NCI-H2107 (cell line): Measurements from ENCODE around the gene P2RY2.

Experiments
- DNase-seq: peaks from one replicate; lab custom pipeline; 2025; lab: John Stamatoyannopoulos, UW

P2RY2 gene

DNA sequence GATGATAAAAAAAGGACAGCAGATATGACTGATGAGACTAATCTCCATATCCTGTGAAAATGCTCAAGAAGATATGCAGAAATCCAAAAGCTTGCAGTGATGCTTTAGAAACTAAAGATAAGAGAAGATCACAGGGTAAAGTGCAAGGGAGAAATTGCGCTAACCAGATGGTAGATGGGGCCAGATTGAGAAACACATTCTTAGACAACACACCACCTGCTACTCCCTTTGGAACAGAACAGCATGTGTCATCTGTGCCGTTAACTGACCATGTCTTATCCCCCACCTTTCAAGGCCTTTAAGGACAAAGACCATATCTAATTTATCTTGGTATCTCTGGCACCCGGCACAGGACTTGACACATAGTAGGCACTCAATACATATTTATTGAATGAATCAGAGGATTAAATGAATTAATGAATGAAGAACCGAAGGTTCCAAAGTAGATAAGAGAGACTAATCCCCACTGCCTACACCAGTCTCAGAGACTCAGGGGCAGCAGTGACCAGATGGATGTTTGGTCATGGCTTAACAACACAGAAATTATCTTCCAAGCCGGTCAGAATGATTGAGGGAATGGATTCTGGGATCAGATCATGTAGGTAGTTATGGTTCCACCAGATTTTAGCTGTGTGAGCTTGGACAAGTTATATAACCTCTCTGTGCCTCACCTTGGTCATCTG lies 12.3 kb upstream of the P2RY2 start:
- no peak for DNase-seq

DNA sequence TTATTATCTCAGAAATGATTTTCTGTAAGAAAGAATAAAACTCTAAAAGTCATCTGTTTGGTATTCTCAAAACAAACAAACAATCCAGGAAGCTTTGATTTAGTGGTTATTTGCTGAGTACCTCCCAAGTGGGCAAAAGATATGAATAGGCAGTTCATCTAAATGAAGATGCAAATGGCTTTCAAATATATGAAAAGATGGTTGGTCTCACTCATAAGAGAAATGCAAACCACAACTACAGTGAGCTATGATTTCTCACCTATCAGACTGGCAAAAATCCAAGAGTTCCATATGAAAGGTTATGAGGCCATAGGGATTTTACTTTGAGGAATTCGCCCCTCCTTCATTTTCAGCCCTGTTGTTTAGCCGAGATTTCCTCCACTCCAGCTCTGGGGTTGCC lies 11.3 kb upstream of the P2RY2 start:
- DNase-seq, result no peak

DNA sequence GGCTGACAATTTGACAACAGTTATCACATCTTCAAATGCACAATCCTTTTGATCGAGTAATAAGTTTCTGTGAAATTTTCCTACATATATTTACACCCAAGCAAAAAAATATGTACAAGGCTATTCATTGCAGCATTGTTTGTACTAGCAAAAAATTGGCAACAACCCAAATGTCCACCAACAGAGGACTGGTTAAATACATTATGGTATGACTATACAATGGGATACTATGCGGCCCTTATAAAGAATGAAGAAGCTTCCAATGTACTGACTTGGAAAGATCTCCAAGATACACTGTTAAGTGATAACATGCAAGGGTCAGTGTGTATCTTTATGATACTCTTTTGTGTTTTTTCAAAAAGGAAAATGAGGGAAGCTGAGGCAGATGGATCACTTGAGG lies 8.2 kb upstream of the P2RY2 start:
- no peak for DNase-seq

DNA sequence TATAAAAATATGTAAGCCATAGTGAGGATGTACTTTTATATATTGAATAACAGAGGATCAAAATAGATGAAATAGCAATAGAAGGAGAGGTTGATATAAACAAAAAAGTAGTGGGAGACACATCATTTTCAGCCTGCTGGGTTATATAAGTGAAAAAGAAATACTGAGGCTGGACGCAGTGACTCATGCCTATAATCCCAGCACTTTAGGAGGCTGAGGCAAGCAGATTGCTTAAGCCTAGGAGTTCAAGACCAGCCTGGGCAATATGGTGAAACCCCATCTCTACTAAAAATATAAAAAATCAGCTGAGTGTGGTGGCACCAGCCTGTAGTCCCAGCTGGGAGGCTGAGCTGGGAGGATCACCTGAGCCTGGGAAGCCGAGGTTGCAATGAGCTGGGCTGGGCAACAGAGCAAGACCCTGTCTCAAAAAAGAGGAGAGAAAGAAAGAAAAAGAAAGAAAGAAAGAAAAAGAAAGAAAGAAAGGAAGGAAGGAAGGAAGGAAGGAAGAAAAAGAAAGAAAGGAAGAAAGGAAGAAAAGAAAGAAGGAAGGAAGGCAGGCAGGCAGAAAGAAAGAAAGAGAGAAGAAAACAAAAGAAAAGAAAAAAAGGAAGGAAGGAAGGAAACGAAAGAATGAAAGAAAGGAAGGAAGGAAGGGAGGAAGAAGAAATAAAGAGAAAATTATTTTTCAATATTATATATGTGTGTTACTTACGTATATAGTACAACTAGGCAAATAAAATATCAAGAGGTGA lies 7.0 kb upstream of the P2RY2 start:
- no peak for DNase-seq

- no peak for DNase-seq
Measured at GRCh38 chr11:73213196-73214143, 4.6 kb upstream of the P2RY2 start.

DNA sequence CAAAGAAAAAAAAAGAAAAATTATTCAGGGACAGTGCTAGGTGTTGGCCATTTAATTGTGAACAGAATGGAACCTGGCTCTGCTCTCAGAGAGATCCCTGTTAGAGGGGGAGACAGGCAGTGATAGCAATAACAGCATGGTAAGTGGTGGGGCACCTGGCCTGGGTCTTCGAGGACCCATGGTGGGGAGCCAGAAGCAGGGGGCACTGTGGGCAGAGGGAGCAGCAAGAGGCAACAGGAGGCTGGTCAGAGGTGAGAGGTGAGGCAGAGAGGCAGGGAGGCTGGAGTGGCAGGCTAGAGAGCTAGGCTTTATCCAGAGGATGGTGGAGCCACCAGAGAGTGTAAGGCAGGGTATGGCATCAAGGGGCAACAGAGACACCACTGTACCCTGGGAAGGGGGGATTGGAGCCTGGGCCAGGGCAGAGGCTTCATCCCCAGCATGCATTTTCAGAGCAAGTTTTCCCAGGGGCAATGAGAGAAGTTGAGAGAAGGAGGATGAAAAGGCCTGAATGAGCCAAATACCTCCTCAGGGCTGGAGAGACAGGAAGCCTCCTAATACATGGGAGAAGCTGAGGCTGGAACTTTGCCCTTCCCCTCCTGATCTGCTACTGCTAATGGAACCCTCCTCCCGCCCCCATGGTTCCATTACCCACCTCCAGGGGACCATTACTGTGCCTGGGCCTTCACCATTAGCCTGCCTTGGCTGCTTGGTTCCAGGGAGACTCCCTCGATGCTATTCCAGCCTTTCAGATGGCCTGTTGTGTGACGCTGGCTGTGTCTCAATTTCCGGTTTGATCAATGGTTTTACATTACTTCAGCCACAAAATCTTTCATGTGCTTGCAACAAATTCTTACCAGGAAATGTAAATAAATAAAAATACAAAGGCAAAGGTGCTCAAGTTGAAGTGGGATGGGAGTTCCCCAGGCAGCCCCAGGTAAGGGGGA lies 2.6 kb upstream of the P2RY2 start:
- no peak for DNase-seq

DNA sequence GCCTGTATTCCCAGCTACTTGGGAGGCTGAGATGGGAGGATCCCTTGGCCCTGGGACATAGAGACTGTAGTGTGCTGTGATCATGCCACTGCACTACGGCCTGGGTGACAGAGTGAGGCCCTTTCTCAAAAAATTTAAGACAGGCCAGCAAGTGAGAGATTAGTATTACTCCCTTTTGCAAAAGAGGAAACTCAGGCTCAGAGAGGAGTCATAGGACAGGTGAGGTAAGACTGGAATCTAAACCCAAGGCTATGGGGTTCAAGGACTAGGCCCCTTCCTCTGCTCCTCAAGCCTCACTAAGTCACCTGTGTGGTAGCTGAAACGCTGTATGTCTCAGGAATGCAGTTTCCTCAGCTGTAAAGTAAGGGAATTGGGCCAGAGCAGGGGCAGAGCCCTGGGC lies 1.6 kb upstream of the P2RY2 start:
- DNase-seq, result no peak

DNA sequence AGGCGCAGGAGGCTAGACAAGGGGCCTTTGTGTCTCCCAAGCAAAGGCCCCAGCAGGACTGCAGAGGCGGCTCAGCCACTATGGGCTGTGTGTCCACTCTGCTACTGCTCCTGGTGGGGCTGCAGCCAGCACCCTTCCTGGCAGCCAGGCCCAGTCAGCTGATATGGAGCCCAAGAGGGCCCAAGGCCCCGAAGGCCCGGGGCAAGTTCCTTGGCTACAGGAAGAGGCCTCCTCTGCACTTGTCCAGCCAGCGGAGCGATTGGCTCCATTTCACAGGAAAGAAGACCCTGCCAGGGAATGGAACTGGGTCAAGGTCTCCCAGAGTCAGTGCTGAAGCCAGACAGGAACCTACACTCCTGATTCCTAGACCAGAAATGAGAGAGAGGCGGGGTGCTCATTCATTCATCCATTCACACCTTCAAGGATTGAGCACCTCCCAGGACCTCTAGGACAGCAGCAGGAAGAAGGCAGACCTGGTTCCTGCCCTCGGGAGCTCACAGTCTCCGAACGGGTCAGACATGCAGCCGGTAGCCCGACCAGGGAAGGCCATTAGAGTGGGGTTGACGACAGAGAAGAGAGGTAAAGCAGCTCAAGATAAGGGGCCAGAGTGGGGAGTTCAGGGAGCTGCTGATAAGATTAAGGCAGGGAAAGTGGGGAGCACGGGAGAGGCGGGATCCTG lies 811 bp upstream of the P2RY2 start:
- no peak for DNase-seq

GRCh38 chr11:73217810-73218105 lies 323 bp upstream of the P2RY2 start:
- no peak for DNase-seq

GRCh38 chr11:73218830-73219215 lies 742 bp downstream of the P2RY2 start:
- DNase-seq, result no peak

DNA sequence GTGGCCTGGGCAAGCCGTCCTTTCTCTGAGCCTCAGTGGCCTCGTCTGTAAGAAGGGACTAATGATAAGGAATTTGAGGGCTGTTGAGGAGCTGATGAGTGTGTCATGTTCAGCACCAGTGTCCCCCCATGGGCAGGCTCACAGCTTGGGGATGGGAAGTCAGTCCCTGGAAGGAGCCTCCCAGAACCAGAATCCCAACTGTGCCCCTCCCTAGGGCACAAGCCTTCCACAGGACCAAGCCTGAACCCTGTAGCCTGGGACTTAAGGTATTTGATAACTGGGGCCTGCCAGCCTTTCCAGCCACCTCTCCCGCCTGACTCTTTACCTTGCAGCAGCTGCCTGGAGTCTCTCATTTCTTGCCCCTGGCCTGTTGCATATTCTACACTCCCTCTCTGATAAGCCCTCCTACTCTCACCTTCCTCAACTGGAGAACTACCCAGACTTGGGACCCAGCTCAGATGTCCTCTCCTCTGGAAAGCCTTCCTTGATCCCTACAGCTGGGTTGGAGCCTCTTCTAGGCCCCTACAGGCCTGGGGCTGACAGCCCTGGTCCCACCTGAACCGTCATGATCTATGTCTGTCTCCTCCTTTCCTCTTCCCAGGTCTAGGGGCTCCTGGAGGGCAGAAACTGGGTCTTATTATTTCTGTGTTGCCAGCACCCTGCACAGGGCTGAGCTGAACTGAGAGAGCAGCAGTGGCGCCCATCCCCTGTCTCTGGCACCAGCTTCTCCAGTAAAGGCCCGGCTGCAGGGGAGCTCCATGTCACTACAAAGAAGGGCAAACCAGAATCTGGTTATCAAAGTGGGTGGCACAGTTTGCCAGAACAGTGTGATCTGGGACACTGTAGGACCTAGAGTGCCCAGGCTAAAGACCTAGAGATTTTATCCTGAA lies 1.6 kb downstream of the P2RY2 start:
- DNase-seq, result no peak

GRCh38 chr11:73221451-73221850 lies 3.4 kb downstream of the P2RY2 start:
- DNase-seq, result no peak

- DNase-seq, result no peak
Measured at GRCh38 chr11:73221996-73222395, 3.9 kb downstream of the P2RY2 start.

GRCh38 chr11:73223998-73224730 lies 6.1 kb downstream of the P2RY2 start:
- no peak for DNase-seq

GRCh38 chr11:73225001-73225686 lies 7.1 kb downstream of the P2RY2 start:
- DNase-seq, result no peak

GRCh38 chr11:73225851-73226250 lies 7.8 kb downstream of the P2RY2 start:
- DNase-seq, result no peak

- no peak for DNase-seq
Measured at GRCh38 chr11:73226297-73227006, 8.4 kb downstream of the P2RY2 start.

GRCh38 chr11:73227571-73228211 lies 9.6 kb downstream of the P2RY2 start:
- no peak for DNase-seq
